Measurements from ENCODE around the gene ZBTB20. TPM values are rescaled to one million over a fixed set of nuclear protein-coding genes. Genes with fewer than 3 reads are reported as not detected.

ZBTB20 gene
- total RNA-seq, 1 donor from 2014 or later, result 15.5 TPM

- TF ChIP-seq CTCF (IDR thresholded peaks at IDR 0.05), result no peak
- Mint-ChIP-seq H3K4me1 (ENCODE audit: low read depth) (no peaks in the 10 kb centered on the region), H3K4me3 (ENCODE audit: unreplicated experiment) (no peak overlapping the region), H3K27me3 (ENCODE audit: low read depth) (no peaks in the 10 kb centered on the region), H3K36me3 (ENCODE audit: low read depth) (no peaks in the 10 kb centered on the region), H3K27ac (ENCODE audit: unreplicated experiment) (no peak overlapping the region), H3K9me3 (ENCODE audit: low read depth) (no peaks in the 10 kb centered on the region)
- DNase-seq (ENCODE audit: low spot score), result no peak
Observed at GRCh38 chr3:115084686-115085085, 62.4 kb downstream of the ZBTB20 start.

- TF ChIP-seq CTCF (IDR thresholded peaks at IDR 0.05), result no peak
- H3K36me3 Mint-ChIP-seq (ENCODE audit: low read depth), result no peaks in the 10 kb centered on the region
- no peak overlapping the region for H3K4me3 Mint-ChIP-seq (ENCODE audit: unreplicated experiment)
- H3K27ac Mint-ChIP-seq (ENCODE audit: unreplicated experiment), result no peak overlapping the region
- DNase-seq (ENCODE audit: low spot score), result no peak
- H3K4me1 Mint-ChIP-seq (ENCODE audit: low read depth), result no peaks in the 10 kb centered on the region
- no peaks in the 10 kb centered on the region for H3K9me3 Mint-ChIP-seq (ENCODE audit: low read depth)
- no peaks in the 10 kb centered on the region for H3K27me3 Mint-ChIP-seq (ENCODE audit: low read depth)
Observed at GRCh38 chr3:115082260-115082659, 64.8 kb downstream of the ZBTB20 start.

GRCh38 chr3:115081444-115081843 is 65.6 kb downstream of the ZBTB20 start:
- peak; percentile 63 for TF ChIP-seq CTCF (IDR thresholded peaks at IDR 0.05)
- DNase-seq (ENCODE audit: low spot score), result no peak
- Mint-ChIP-seq H3K36me3 (ENCODE audit: low read depth) (no peaks in the 10 kb centered on the region), H3K4me1 (ENCODE audit: low read depth) (no peaks in the 10 kb centered on the region), H3K4me3 (ENCODE audit: unreplicated experiment) (no peak overlapping the region), H3K27ac (ENCODE audit: unreplicated experiment) (no peak overlapping the region), H3K9me3 (ENCODE audit: low read depth) (peaks cover under 1% of the 10 kb centered on the region), H3K27me3 (ENCODE audit: low read depth) (no peaks in the 10 kb centered on the region)

- peaks cover 10% of the 10 kb centered on the region for H3K9me3 Mint-ChIP-seq (ENCODE audit: low read depth)
- no peaks in the 10 kb centered on the region for H3K27me3 Mint-ChIP-seq (ENCODE audit: low read depth)
- H3K27ac Mint-ChIP-seq (ENCODE audit: unreplicated experiment), result no peak overlapping the region
- H3K4me1 Mint-ChIP-seq (ENCODE audit: low read depth), result no peaks in the 10 kb centered on the region
- no peak for TF ChIP-seq CTCF (IDR thresholded peaks at IDR 0.05)
- peaks cover 3% of the 10 kb centered on the region for H3K36me3 Mint-ChIP-seq (ENCODE audit: low read depth)
- no peak for DNase-seq (ENCODE audit: low spot score)
- H3K4me3 Mint-ChIP-seq (ENCODE audit: unreplicated experiment), result no peak overlapping the region
Observed at GRCh38 chr3:115077501-115078250, 69.4 kb downstream of the ZBTB20 start.

GRCh38 chr3:115074502-115074901 is 72.6 kb downstream of the ZBTB20 start:
- H3K4me1 Mint-ChIP-seq (ENCODE audit: low read depth), result peaks cover 8% of the 10 kb centered on the region
- H3K4me3 Mint-ChIP-seq (ENCODE audit: unreplicated experiment), result no peak overlapping the region
- no peak overlapping the region for H3K27ac Mint-ChIP-seq (ENCODE audit: unreplicated experiment)
- peaks cover 3% of the 10 kb centered on the region for H3K36me3 Mint-ChIP-seq (ENCODE audit: low read depth)
- H3K9me3 Mint-ChIP-seq (ENCODE audit: low read depth), result peaks cover 10% of the 10 kb centered on the region
- no peaks in the 10 kb centered on the region for H3K27me3 Mint-ChIP-seq (ENCODE audit: low read depth)
- DNase-seq (ENCODE audit: low spot score), result no peak
- TF ChIP-seq CTCF (IDR thresholded peaks at IDR 0.05), result no peak
